GM19328 (cell line): ENCODE measurements around the gene PAX7.
"Not testable (repeated sequence)": the region's sequence is repeated elsewhere in the genome, so short reads cannot be mapped to it uniquely, and the experiment has no call there.

Experiments used
- ATAC-seq: cut with Tn5 transposase; IDR thresholded peaks from one replicate; pipeline ENCODE4 v1.9.1; 2021; ENCODE audit warnings: mild to moderate bottlenecking, moderate library complexity; ENCODE audit not compliant: unreplicated experiment

The PAX7 gene

DNA sequence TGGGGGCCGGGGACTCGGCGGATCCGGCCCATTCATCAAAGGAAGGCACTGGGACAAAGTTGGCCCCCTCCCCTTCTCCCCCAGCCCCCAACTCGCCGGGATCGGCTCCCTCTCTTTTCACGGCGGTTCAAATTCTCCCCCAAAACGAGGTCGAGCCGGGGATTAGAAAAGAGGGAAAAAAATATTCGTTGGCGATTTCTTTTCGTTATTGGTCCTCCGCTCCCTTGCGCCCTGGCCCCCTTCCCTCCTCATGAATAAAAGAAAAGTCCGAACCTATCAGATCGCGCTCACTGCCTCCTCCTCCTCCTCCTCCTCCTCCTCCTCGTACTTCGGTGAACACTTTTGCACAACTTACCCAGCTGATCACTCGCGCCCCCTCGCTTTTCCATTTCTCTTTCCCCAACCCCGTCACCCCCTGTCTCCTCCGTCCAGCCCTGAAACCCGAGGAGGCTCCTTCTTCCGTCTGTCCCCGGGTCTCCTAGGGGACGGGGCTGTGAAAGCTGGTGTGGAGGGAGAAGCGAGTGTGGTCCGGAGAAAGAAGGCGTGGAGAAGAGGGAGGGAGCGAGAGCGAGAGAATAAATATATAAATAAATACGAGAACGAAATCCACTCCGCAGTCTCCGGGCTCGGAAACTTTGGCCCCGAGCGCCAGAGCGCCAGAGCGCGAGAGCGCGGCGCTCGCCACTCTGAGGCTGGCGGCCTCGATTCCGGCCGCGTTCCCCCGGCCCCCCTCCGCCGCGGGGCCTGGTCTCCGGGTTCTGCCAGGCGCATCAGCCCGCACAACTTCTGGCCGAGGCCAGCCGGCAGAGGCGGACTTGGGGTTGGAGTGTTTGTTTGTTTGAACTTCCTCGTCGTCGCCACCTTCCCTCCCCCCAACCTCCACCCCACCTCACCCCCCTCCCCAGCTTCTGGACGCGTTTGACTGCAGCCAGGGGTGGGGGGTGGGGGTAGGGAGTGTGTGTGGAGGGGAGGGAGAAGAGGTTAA lies at the start of gene PAX7:
TSS of gene PAX7 (plus strand) at position 336 of the 985 bp plus-strand sequence. CDS start 758 bp downstream, outside the sequence.
- no peak for ATAC-seq

DNA sequence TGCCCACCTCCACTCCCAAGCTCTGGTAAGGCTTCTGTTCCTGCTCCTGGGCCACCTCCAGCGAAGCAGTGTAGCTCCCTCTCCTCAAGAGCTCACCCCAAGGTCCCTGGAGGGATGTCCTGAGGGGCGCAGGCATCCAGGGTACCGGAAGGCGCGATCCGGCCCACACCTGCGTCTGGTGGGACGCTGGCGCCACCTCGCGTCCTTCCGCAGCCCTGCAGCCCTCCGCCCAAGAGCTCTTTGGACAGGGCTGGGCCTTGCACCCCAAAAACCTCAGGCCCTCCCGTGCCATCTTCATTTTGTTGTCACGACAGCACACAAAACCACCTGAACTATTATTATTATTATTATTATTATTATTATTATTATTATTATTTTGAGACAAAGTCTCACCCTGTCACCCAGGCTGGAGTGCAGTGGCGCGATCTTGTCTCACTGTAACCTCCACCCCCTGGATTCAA lies 49.2 kb upstream of the PAX7 start:
- no peak for ATAC-seq

DNA sequence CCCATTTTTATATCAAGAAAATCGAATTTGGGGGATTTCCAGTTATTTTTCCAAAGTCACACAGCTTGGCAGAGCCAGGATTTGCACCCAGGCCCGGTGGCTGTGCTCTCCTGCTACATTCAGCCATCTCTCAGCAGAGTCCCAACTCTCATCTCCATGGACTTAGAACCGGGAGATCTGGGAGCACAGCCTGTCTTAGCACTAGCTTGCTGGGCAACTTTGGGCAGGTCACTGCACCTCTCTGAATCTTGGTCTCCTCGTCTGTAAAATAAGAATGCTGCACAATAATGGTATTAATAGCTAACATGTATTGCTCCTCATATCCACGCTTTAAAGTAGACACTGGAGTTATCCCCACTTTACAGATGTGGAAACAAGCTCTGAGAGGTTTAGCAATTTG lies 47.8 kb upstream of the PAX7 start:
- ATAC-seq: no peak

DNA sequence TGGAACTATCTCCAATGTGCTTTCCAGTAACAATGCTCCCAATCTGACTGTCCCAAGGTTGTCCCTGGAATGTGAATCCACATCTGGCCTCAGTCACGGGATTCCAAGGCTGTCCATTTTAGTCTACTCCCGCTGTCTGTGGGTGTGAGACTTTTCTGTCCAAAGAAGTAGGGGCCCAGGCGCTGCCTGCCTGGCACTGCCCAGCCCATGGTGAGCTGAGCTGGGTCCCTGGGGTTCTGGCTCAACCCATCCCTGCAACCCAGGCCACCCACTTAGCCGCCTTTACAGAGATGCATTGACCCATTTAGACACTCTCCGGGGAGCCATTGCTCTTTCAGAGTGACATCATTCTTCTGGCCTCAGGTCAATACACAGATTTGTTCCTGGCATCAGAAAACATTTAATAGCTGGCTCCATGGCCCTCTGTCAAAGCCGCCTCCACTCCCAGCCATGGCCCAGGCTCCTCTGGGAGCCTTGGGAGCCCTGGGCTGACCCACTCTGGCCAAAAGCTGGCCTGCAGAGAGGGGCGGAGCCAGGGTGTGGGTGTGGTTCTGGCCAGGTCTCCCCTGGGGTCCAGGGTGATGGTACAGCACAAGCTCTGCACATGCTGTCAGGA lies 47.2 kb upstream of the PAX7 start:
- ATAC-seq: no peak

GRCh38 chr1:18586016-18586415 lies 44.6 kb upstream of the PAX7 start:
- ATAC-seq: not testable (repeated sequence)

DNA sequence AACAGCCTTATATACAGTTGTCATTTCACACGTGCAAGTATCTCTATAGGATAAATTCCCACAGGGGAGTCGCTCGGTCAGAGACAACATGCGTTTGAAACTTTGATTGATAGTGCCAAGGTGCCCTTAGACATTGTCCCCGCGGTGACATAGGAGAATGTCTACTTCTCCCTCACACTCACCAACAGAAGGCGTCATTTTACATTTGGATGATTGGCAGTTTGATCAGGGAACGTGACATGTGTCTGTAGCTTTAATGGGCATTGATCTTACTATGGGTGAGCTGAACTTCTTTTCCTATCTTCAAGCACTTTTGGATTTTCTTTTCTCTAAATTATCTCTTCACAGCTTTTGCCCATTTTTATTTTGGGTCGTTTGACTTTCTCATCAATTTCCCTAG lies 42.6 kb upstream of the PAX7 start:
- ATAC-seq: no peak

- ATAC-seq: no peak
These were observed 38.3 kb upstream of the PAX7 start for GRCh38 chr1:18592368-18592767.

DNA sequence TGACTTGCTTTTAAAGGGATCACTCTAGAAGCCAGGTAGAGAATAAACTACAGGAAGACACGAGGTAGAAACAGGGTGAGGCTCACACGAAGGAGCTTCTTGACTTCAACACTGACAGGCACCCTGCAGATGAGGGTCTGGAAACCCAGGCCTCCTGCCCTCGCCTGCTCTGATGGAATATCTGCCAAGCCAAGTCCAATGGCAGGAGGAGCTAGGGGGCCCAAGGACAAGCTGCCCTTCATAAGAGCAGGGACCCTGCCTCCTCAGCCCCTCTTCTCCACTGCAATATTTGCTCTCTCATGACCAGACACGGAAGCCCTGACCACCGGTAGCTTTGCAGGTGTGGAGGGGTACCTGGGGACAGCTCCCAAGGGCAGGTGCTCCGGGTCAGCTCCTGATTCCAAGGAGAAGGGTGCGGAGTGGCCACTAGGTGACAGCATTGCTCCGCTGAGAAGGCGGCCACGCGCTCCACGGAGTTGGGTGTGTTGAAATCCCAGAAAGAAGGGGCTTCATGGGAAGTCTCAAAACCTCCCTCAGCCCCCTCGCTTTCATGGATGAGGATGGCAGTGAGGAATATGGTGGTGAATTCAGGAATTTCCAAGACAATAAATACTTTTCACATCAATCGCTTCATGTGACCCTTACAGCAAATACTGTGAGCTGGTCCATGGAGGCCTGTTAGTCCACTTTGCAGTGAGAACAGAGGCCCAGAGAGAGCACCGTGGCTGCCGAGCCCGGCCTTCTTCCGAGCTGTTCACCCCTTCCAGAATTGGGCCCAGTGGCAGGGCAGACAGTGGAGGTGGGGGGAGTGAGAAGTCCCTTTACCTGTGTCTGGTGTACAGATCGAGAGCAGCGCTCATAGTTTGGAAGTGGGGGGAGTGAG lies 33.2 kb upstream of the PAX7 start:
- ATAC-seq: no peak

- no peak for ATAC-seq
These were observed 31.6 kb upstream of the PAX7 start for GRCh38 chr1:18599086-18599485.

DNA sequence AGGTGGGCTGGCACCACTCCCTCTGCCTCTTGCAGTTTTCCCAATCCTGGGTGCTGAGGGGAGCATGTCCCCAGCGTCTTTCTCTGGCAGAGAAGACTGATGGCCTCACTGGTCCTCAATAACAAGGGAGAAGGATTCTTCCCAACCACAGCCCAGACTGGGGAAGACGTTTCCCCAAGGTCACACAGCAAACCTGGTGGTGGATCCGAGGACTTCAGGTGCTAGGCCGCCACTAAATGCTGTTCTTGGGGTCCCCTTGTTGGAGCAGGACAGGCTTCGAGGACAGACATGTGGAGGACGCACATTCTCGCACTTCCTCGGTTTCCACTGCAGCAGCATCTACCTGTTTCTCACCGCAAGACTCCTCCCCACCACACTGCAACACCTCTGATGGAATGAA lies 30.9 kb upstream of the PAX7 start:
- no peak for ATAC-seq

DNA sequence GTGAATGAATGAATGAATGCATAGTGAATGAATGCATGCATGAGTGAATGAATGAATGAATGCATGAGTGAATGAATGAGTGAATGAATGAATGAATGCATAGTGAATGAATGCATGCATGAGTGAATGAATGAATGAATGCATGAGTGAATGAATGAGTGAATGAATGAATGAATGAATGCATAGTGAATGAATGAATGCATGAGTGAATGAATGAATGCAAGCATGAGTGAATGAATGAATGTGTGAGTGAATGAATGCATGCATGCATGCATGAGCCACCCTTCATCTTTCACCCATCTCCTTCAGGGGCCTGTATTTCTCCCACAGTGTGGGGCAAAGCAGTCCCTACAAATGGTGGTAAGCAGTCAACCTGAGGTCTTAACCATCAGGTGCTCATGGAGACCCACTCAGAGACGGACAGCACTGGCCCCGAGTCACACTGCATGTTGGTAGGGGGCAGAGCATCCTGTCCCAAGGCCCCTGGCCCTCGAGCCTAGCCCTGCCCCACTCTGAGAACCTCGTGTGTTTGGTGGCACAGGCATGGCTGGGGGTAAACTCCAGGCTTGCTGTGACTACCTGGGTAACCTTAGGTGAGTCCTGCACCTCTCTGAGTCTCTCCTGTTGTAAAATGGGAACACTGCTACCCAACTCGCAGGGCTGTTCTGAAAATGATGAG lies 28.0 kb upstream of the PAX7 start:
- ATAC-seq: no peak

DNA sequence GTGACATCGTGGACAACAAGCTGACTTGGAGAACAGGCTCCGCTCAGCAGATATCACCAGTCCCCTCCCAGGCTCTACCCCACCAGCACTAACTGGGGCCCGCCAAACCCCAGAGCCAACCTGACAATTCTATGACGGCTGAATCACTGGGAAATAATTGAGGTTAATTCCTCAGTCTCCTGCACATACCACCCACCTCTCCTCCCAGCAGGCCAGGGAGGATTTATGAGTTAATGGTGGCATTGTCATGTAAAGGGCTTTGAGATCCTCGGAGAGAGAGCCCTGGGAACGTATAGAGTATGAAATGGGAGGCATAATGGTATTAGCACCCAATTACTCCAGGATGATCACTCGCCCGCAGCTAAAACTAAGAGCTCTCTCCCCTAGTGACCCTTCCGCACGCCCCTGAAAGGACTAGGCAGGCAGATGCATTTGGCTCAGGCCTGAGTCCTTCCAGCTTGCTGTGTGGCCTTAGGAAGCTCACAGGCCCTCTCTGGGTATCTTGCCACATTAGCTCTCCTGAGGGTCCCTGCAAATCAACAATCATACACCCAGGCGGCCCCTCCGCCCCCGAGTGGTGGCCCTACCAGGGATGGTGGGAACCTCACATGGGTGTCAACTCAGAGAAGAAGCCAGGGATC lies 27.3 kb upstream of the PAX7 start:
- no peak for ATAC-seq

DNA sequence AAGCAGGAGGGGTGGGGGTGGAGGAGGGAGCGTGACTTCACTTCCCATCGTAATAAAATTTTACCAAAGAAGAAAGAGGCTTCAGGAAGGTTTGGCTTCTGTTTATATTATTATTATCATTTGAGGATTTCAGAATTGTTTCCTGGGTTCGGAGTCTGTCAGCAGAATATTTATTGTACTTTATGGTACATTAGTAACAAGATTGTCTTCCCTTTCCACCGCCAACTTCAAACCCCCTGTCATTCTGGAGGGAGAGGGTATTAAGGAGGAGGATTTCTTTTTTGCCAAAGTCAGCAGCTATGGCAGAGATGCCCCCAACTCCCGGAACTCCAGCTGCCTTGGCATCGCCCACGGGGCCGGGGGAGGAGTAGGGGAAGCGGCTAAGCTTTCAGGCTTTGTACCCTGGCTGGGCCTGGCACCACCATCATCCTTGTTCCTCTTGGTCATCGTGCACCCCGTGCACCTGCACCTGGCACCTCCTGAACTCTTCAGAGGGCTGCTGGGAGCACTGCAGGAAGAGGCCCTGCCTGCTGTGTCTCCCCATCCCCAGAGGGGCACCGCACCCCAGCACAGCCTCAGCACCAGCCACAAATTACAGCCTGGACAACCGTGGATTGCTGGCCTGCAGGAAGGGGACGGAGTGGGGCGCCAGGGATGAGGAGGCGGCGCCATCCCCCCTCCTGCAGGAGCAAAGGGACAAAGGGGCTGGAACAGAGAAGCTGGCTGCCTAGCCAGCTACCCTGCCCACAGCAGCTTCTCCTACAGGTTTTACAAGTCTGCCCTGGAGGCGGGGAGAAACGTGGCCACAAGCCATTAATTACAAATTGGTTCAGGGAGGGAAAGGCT lies 24.0 kb upstream of the PAX7 start:
- no peak for ATAC-seq

DNA sequence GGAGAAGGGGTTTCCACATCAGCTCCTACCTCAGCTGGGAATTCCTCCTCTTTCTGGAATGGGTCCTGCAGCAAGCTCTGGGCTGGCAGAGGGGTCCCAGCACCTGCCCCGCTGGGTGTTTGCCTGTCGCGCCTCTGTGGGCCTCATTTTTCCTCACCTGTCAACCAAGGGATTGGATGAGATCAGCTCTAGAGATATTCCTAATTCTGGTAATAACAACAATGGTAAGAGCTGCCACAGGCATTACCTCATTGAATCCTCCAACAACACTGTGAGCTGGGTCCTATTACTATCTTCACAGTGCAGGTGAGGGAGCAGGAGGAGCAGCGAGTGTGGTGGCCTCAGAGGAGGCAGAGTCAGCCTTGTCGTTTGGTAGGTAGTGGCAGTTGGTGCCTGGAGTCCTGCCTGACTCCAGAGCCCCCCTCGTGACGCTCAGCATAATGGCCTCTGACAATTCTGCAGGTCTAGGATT lies 23.3 kb upstream of the PAX7 start:
- ATAC-seq: no peak

DNA sequence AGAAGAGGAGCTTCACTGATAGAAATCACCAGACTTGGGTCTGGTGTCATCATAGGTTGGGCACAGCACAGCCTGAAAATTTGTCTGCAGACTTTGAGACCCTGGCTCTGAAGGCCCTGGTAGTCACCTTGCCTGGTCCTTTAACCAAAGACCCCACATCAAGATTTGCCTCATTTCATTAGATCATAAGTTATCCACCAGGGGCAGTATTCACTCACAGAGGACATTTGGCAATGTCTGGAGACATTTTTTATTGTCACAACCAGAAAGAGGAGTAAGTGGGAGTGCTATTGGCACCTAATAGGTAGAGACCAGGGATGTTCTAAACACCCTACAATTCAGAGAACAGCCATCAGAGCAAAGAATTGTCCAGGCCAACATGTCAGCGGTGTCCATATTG lies 22.1 kb upstream of the PAX7 start:
- ATAC-seq: no peak

- ATAC-seq: no peak
These were observed 19.3 kb upstream of the PAX7 start for GRCh38 chr1:18611311-18611710.

DNA sequence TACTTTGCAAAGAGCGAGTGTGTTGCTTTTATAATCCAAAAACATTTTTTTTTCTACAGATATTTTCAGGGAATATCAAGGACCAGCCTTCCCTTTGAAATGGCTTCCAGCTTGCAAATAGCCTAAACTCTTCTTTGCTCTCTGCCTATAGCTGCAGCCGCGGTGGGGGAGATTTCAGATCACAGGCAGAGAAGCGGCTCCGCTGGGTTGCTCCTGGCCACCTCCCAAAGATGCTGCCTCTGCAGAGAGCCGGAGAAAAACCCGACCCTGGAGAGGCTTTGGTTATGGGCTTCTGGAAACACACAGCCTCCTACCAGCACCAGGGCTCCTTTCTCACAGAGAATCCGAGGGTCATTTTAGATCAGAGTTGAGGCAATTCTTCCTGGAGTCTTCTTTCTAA lies 18.6 kb upstream of the PAX7 start:
- ATAC-seq: no peak

DNA sequence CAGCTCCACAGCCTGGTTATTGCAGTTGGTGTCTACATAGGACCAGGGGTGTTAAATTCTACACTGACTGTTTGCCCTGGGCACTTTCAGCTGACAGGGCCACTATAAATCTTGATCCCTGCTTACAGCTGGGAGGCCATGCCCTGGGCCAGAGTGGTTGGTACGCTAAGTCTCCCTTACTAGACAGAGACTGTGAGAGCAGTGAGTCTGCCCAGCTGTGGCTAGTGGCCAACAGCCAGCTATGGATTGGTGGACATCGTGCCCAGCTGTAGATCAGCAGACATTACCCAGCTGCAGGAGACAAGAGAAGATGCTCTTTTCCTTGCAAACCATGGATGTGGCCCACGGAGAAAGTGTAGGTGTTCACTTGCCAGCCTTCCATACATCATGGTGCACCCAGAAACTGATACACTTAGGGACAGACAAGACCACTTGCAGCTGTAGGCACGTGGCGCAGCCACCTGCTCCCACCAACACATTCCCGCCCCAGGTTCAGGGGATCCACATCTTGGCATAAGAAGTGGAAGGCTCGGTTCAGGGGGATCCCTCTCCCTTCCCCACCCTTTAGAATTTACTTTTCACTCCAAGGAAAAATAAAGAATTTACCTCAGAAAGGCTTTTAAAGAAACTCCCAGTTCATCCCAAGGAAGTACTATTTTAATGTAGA lies 16.4 kb upstream of the PAX7 start:
- no peak for ATAC-seq
